Neutrophil (primary cell): ENCODE data around the gene CD27.
"Not testable (repeated sequence)": the region's sequence is repeated elsewhere in the genome, so short reads cannot be mapped to it uniquely, and the experiment has no call there.

Experiments
- H3K27ac ChIP-seq: fragments of 200-600 bp; sonication (generic); 2 replicates; pipeline ENCODE4 v1.5.1; 2016; ENCODE audit warnings: mild to moderate bottlenecking, moderate library complexity
- H3K27me3 ChIP-seq: fragments of 200-600 bp; sonication (generic); 2 replicates; pipeline ENCODE4 v1.6.0; 2016; ENCODE audit warnings: mild to moderate bottlenecking
- H3K36me3 ChIP-seq: fragments of 200-600 bp; sonication (generic); 2 replicates; pipeline ENCODE4 v1.5.1; 2017
- H3K4me1 ChIP-seq, 2 experiments: fragments of 200-600 bp in 1 of 2; sonication (generic) in 1 of 2; 1 replicate in 1 of 2; 2 replicates in 1 of 2; pipeline versions ENCODE4 v1.5.1 to v1.6.1; 2013 to 2016; ENCODE audit warnings: low read depth in 1 of 2, low read length in 1 of 2, mild to moderate bottlenecking in 1 of 2, moderate library complexity in 1 of 2; ENCODE audit not compliant: control insufficient read depth in 1 of 2, insufficient read depth in 1 of 2
- H3K4me3 ChIP-seq, 2 experiments: fragments of 200-600 bp in 1 of 2; sonication (generic) in 1 of 2; 1 replicate in 1 of 2; 2 replicates in 1 of 2; pipeline ENCODE4 v1.5.1; 2013 to 2016; ENCODE audit warnings: low read depth in 1 of 2, low read length in 1 of 2, mild to moderate bottlenecking in 1 of 2, moderate library complexity in 1 of 2
- H3K9me3 ChIP-seq: fragments of 200-600 bp; sonication (generic); 2 replicates; pipeline ENCODE4 v1.5.1; 2016
- TF ChIP-seq, protein P1 (sequence below): fragments of 200-600 bp; sonication (generic); IDR thresholded peaks from 2 replicates; pipeline ENCODE4 v1.5.1; 2016; ENCODE audit warnings: antibody characterized with exemption

The CD27 gene

GRCh38 chr12:6424008-6424347 is 20.8 kb upstream of the CD27 start:
- H3K36me3 ChIP-seq: no peaks in the 10 kb centered on the region
- no peaks in the 10 kb centered on the region for H3K9me3 ChIP-seq
- TF ChIP-seq, protein P1, sequence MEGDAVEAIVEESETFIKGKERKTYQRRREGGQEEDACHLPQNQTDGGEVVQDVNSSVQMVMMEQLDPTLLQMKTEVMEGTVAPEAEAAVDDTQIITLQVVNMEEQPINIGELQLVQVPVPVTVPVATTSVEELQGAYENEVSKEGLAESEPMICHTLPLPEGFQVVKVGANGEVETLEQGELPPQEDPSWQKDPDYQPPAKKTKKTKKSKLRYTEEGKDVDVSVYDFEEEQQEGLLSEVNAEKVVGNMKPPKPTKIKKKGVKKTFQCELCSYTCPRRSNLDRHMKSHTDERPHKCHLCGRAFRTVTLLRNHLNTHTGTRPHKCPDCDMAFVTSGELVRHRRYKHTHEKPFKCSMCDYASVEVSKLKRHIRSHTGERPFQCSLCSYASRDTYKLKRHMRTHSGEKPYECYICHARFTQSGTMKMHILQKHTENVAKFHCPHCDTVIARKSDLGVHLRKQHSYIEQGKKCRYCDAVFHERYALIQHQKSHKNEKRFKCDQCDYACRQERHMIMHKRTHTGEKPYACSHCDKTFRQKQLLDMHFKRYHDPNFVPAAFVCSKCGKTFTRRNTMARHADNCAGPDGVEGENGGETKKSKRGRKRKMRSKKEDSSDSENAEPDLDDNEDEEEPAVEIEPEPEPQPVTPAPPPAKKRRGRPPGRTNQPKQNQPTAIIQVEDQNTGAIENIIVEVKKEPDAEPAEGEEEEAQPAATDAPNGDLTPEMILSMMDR: no peak
- no peaks in the 10 kb centered on the region for H3K27me3 ChIP-seq
- H3K27ac ChIP-seq: peak overlapping the region; percentile 49
- peaks cover 19 to 36% of the 10 kb centered on the region in 2 experiments for H3K4me1 ChIP-seq
- H3K4me3 ChIP-seq: no peak overlapping the region

GRCh38 chr12:6424866-6425265 is 19.9 kb upstream of the CD27 start:
- no peaks in the 10 kb centered on the region for H3K27me3 ChIP-seq
- H3K4me3 ChIP-seq: no peak overlapping the region
- TF ChIP-seq, protein P1: no peak
- H3K36me3 ChIP-seq: no peaks in the 10 kb centered on the region
- no peaks in the 10 kb centered on the region for H3K9me3 ChIP-seq
- peaks cover 19 to 37% of the 10 kb centered on the region in 2 experiments for H3K4me1 ChIP-seq
- H3K27ac ChIP-seq: peak overlapping the region; percentile 79

GRCh38 chr12:6425590-6426531 is 18.9 kb upstream of the CD27 start:
- Histone ChIP-seq H3K9me3 (no peaks in the 10 kb centered on the region), H3K4me1 (peaks cover 28 to 47% of the 10 kb centered on the region in 2 experiments), H3K36me3 (no peaks in the 10 kb centered on the region), H3K27me3 (no peaks in the 10 kb centered on the region), H3K4me3 (peak overlapping the region; percentile 18 to 20), H3K27ac (peak overlapping the region; percentile 79)
- TF ChIP-seq, protein P1: no peak

GRCh38 chr12:6426882-6427671 is 17.7 kb upstream of the CD27 start:
- no peaks in the 10 kb centered on the region for H3K27me3 ChIP-seq
- TF ChIP-seq, protein P1: no peak
- H3K4me1 ChIP-seq: peaks cover 29 to 52% of the 10 kb centered on the region in 2 experiments
- H3K9me3 ChIP-seq: no peaks in the 10 kb centered on the region
- no peak overlapping the region for H3K4me3 ChIP-seq
- H3K27ac ChIP-seq: peak overlapping the region; percentile 79
- no peaks in the 10 kb centered on the region for H3K36me3 ChIP-seq

GRCh38 chr12:6427796-6428195 is 17.0 kb upstream of the CD27 start:
- not testable (repeated sequence) for H3K9me3 ChIP-seq, H3K36me3 ChIP-seq, H3K27ac ChIP-seq, H3K4me3 ChIP-seq, H3K27me3 ChIP-seq
- H3K4me1 ChIP-seq: peaks cover 29 to 52% of the 10 kb centered on the region in 2 experiments
